ENCODE measurements around the gene STK33. TPM values are rescaled to one million over a fixed set of nuclear protein-coding genes. Genes with fewer than 3 reads are reported as not detected.

STK33 gene
- total RNA-seq, 1 donor: 1.1 TPM

DNA sequence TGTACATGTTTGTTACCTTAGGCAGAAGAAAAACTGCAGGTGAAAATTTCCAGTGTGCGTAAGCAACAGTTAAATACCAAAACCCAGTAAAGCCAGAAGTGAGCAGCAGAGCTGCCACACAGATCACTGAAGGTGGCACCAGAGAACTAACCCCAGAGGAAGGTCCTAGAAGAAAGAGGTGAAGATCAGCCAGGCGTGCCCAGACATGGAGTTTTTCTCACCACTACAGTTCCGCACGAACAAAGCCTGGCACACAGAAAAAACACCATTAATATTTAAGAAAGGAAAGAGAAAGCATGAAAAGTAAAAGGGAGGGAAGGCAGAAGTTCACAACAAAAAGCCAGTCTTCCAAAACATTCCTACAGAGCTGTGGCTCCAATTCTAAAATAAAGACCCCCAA lies 60.7 kb downstream of the STK33 start:
- no peak overlapping the region for H3K4me3 ChIP-seq (ENCODE audit: low read depth, low read length)
- DNase-seq (ENCODE audit: low read depth): no peak
- TF ChIP-seq CTCF (IDR thresholded peaks at IDR 0.05; ENCODE audit: insufficient read depth, low read length): no peak

DNA sequence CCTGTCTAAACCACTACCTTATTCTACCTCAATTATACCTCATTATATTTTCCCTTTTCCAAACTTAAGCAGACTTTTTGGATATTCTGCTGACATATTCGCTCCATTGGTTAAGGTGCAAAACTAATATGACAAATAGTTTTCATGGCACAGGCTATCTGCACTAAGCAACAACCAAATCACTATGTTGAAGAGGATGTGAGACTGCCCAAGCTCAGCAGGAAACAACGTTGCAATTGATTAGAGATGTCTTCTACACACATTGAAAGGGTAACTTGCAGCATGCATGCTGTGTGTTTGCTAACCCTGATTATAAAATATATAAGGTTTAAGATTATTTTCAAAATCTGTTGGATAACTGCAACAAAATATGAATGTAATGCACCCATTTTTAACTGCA lies 61.6 kb downstream of the STK33 start:
- TF ChIP-seq CTCF (IDR thresholded peaks at IDR 0.05; ENCODE audit: insufficient read depth, low read length): no peak
- no peak overlapping the region for H3K4me3 ChIP-seq (ENCODE audit: low read depth, low read length)
- no peak for DNase-seq (ENCODE audit: low read depth)

GRCh38 chr11:8531982-8532381 lies 62.0 kb downstream of the STK33 start:
- H3K4me3 ChIP-seq (ENCODE audit: low read depth, low read length): no peak overlapping the region
- no peak for DNase-seq (ENCODE audit: low read depth)
- TF ChIP-seq CTCF (IDR thresholded peaks at IDR 0.05; ENCODE audit: insufficient read depth, low read length): no peak

DNA sequence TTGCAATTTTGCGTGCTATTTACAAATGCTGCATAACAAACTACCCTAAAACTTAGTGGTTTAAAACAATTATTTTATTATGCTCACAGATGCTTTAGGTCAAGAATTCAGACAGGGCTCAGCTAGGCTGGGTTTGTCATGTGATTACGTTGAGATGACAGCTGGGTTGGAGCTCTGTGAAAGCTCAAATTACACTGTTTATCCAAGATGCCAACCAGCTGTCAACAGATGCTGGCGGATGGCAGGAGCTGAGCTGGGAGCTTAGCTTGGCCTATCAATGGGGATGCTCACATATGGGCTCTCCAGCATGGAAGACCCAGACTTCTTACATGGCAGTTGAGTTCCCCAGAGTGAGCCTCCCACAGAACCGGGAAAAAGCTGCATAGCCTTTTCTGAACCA lies 62.7 kb downstream of the STK33 start:
- DNase-seq (ENCODE audit: low read depth): no peak
- no peak for TF ChIP-seq CTCF (IDR thresholded peaks at IDR 0.05; ENCODE audit: insufficient read depth, low read length)
- no peak overlapping the region for H3K4me3 ChIP-seq (ENCODE audit: low read depth, low read length)

- no peak for TF ChIP-seq CTCF (IDR thresholded peaks at IDR 0.05; ENCODE audit: insufficient read depth, low read length)
- H3K4me3 ChIP-seq (ENCODE audit: low read depth, low read length): no peak overlapping the region
- DNase-seq (ENCODE audit: low read depth): no peak
These were observed 66.1 kb downstream of the STK33 start for GRCh38 chr11:8527939-8528338.

DNA sequence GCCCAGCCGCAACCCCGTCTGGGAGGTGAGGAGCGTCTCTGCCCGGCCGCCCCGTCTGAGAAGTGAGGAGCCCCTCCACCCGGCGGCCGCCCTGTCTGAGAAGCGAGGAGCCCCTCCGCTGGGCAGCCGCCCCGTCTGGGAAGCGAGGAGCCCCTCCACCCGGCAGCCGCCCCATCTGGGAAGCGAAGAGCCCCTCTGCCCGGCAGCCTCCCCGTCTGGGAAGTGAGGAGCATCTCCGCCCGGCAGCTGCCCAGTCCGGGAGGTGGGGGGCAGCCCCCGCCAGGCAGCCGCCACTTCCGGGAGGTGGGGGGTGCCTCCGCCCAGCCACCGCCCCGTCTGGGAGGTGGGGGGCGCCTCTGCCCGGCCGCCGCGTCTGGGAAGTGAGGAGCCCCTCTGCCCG lies 70.6 kb downstream of the STK33 start:
- H3K4me3 ChIP-seq (ENCODE audit: low read depth, low read length): no peak overlapping the region
- no peak for TF ChIP-seq CTCF (IDR thresholded peaks at IDR 0.05; ENCODE audit: insufficient read depth, low read length)
- no peak for DNase-seq (ENCODE audit: low read depth)

DNA sequence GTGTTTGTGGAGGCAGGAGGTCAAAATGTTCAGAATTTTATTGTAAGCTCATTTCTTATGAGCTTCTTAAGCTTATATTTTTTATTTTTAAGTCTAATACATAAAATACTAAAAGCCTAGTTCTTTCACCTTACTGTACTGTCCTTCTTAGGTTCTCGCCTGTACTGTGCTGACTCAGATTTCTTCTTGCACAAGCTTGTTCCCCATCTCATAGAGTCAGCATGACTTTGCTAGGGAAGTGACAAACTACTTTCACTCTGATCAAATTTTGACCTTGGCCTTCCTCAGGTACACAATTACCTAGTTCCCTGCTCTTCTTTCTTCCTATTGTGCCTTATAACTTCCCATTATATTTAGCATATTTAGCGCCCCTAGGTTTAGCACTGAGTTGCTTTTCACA lies 81.5 kb downstream of the STK33 start:
- no peak overlapping the region for H3K4me3 ChIP-seq (ENCODE audit: low read depth, low read length)
- DNase-seq (ENCODE audit: low read depth): no peak
- TF ChIP-seq CTCF (IDR thresholded peaks at IDR 0.05; ENCODE audit: insufficient read depth, low read length): no peak
